Kidney capillary endothelial cell (primary cell): ENCODE data around the gene TPMT.
"Not testable (repeated sequence)": the region's sequence is repeated elsewhere in the genome, so short reads cannot be mapped to it uniquely, and the experiment has no call there.

Experiments used
- DNase-seq: peaks from one replicate; pipeline ENCODE4 v3.0.0-alpha.2; 2018; ENCODE audit warnings: low spot score

Gene TPMT

DNA sequence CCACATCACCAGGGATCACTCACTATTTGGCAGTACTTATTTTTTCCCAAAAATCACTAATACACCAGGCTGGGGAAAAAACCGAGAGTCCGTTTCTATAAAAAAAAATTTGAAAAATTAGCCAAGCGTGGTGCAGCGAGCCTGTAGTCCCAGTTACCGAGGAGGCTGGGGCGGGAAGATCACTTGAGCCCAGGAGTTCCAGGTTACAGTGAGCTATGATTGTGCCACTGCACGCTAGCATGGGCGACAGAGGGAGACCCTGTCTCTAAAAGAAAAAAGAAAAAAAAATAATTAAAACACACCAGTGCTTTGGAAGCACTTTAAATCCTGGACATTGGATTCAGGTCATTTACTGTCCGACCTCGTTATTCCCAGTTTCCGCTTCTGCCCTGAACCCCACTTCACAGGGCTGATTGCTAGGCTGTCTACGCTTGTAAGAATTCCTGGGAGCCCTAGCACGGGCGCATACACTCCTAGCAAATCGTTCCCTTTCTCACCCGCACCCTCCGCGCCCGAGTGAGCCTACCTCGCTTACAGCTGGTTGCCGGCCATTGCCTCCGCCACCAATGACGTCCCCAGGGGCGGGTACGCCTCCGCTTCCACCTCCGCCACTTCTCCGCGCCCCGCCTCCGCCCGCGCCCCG is at the start of gene TPMT:
TSS of gene TPMT (minus strand) at position 571 of the 643 bp plus-strand sequence. CDS start 5,950 bp downstream, outside the sequence.
- no peak for DNase-seq

DNA sequence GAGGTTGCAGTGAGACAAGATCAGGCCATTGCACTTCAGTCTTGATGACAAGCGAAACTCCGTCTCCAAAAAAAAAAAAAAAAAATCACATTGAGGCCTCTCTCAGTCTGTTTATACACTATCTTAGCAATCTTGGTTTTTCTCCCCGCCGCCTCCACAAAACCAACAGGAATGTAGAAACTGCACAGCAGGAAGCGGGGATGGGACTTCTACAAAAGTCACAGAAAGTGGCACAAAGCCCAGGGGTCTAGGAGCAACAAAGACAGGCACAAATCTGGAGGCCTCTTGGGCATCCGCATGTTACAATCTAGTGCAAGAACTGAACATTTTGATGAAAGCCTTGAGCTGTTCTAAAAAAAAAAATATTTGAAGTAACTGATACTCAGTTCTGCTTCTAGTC is 48.9 kb upstream of the TPMT start:
- no peak for DNase-seq

GRCh38 chr6:18192026-18192425 is 37.1 kb upstream of the TPMT start:
- no peak for DNase-seq

GRCh38 chr6:18189196-18189595 is 34.3 kb upstream of the TPMT start:
- DNase-seq, result no peak

- DNase-seq, result no peak
Observed at GRCh38 chr6:18187701-18188100, 32.8 kb upstream of the TPMT start.

GRCh38 chr6:18186540-18187250 is 31.8 kb upstream of the TPMT start:
- DNase-seq, result no peak

- DNase-seq, result no peak
Observed at GRCh38 chr6:18186033-18186432, 31.2 kb upstream of the TPMT start.

DNA sequence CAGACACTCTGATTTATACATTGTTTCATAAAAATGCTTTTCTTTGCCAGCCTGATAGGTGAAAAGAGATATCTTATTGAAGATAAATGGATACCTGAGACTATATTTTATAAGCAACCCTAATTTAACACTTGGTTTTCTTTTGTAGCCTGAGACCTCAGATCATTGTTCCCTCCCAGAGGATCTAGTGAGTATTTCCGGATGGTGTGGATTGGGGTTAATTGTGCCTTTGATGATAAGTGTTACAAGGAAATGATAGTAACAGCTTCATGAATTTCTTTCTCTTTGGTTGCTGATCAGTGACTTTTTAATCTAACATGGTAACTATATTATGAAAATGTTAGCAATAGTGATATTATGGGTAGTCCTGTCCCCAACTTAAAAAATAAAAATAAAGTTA is 30.7 kb upstream of the TPMT start:
- DNase-seq, result no peak

GRCh38 chr6:18183766-18184165 is 28.9 kb upstream of the TPMT start:
- no peak for DNase-seq

DNA sequence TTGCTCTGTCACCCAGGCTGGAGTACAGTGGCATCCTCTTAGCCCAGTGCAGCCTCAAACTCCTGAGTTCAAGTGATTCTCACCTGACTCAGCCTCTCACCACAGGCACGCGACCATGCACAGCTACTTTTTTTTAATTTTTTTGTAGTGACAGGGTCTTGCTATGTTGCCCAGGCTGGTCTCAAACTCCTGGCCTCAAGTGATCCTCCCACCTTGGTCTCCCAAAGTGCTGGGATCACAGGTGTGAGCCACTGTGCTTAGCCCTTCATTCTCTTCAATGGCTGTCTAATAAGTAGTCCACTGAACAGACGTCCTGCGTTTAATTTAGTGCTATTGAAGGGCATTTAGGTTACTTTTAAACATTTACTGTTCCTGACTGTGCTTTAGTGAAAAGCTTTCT is 27.7 kb upstream of the TPMT start:
- DNase-seq, result no peak

- DNase-seq, result no peak
Observed at GRCh38 chr6:18179770-18180356, 25.0 kb upstream of the TPMT start.

DNA sequence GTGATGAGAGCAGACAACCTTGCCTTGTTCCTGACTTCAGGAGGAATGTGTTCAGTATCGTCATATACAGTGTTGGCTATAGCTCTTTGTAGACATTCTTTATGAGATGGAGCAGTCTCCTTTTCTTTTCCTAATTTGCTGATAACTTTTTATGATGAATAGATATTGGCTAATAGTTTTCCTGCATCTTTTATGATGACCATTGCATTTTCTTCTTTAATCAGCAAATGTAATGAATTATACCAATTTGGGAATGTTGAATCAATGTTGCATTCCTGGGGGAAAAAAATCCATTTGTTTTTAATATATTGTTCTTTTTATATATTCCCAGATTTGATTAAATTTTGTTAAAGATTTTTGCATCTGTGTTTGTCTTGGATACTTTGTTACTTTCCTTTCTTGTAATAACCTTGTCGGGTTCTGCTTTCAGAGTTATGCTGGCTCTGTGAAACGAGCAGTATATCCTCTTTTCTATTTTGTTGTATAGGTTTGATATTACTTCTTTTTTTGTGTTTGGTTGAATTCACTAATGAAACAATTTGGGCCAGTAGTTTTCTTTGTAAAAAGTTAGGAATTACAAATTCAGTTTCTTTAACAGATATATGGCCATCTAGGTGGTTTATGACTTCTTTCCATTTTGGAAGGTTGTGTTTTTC is 24.2 kb upstream of the TPMT start:
- no peak for DNase-seq

DNA sequence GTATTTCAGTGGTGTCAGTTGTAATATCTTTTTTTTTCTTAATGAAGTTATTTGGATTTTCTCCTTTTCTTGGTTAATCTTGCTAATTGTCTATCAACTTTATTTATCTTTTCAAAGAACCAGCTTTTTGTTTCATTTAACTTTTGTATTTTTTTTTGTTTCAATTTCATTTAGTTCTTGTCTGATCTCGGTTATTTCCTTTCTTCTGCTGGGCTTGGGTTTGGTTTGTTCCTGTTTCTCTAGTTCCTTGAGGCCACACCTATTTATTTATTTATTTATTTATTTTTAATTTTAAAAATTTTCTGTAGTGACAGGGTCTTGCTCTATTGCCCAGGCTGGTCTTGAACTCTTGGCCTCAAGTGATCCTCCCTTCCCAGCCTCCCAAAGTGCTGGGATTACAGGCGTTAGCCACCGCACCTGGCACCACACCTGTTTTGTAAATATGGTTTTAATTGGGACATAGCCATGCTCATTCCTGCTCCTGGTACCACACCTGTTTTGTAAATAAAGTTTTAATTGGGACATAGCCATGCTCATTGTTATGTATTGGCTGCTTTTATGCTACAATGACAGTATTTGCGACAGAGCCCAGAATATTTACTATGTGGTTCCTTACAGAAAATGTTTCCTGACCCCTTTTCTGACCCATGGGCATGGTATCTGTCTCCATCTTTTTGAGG is 22.5 kb upstream of the TPMT start:
- DNase-seq, result no peak

DNA sequence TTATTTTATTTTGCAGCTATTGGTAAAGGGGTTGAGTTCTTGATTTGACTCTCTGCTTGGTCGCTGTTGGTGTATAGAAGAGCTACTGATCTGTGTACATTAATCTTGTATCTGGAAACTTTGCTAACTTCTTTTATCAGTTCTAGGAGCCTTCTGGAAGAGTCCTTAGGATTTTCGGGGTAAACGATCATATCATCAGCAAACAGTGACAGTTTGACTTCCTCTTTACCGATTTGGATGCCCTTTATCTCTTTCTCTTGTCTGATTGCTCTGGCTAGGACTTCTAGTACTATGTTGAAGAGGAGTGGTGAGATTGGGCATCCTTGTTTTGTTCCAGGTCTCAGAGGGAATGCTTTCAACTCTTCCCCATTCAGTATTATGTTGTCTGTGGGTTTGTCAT is 21.3 kb upstream of the TPMT start:
- not testable (repeated sequence) for DNase-seq

DNA sequence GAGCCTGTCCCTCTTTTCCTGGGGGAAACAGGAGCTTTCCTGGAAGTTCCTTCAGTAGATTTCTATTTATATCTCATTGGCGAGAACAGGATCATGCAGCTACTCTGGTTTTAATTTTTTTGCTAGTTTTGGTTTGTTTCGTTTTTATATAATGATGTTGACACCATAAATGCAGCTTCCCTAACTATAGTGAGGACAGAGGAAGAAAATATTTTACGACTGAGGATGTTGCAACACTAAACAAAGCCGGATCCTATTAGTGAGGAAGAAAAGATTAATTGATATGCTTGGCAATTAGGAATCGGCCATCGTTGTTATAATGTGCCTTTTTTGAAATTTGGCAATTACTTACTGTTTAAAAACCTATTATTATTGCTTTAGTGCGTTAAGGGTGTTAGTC is 17.0 kb upstream of the TPMT start:
- no peak for DNase-seq

DNA sequence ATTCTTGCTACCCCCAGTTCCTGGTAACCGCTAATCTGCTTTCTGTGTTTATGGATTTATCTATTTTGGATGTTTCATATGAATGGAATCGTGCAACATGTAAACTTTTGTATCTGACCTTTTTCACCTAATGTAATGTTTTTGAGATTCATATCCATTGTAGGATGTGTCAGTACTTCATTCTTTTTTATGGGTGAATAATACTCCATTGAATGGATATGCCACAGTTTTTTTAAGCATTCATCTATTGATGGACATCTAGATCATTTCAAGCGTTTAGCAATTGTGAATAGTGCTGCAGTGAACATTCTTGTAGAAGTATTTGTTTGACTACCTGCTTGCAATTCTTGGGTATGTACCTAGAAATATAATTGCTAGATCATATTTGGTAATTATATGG is 13.4 kb upstream of the TPMT start:
- no peak for DNase-seq

DNA sequence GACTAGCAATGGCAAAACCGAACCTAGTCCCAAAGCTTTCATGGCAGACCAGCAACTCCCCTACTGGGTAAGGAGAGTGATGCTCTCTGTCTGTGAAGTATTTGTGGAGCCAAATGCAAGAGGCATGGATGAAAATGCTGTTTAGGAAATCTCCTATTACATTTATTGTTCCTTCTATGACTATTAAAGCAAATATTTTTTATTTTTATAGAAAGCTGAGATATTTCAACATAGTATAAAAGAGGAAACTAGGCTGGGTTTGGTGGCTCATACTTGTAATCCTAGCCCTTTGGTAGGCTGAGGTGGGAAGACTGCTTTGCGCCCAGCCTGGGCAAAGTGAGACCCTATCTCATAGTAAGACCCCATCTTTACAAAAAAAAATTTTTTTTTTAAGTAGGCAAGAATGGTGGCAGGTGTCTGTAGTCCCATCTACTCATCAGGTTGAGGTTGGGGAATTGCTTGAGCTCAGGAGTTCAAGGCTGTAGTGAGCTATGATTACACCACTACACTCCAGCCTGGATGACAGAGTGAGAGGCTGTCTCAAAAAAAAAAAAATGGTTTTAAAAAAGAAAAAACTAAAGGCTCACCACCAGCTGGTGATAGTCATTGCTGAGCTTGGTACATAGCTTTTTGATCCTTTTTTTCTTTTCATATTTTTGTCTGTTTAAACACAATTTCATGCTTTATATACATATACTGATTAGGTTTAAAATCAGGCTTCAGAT is 11.6 kb upstream of the TPMT start:
- no peak for DNase-seq

GRCh38 chr6:18165751-18166150 is 10.9 kb upstream of the TPMT start:
- no peak for DNase-seq

- no peak for DNase-seq
Observed at GRCh38 chr6:18162401-18162800, 7.5 kb upstream of the TPMT start.

DNA sequence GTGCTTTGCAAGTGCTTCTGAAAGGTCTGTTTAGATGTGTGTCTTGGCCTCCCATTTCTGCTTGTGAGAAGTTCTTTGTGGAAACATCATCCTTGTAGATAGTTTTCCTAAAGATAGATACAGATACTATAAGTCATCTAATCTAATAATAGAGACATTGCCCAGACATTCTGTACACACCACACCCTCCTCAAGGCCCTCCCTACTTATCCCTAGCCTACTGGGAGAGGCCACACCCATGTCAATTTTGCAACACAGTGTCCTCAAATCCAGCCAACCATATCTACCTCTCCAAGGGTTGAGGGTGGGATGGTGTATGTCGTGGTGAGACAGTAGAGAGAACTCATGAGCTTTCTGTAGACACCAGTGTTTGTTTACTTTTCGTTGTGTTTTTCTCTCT is 6.6 kb upstream of the TPMT start:
- no peak for DNase-seq

- no peak for DNase-seq
Observed at GRCh38 chr6:18160911-18161310, 6.0 kb upstream of the TPMT start.
